Measurements from ENCODE around the gene TRPV5. TPM values are rescaled to one million over a fixed set of nuclear protein-coding genes. Genes with fewer than 3 reads are reported as not detected.

The TRPV5 gene
- total RNA-seq, 1 donor: not detected

DNA sequence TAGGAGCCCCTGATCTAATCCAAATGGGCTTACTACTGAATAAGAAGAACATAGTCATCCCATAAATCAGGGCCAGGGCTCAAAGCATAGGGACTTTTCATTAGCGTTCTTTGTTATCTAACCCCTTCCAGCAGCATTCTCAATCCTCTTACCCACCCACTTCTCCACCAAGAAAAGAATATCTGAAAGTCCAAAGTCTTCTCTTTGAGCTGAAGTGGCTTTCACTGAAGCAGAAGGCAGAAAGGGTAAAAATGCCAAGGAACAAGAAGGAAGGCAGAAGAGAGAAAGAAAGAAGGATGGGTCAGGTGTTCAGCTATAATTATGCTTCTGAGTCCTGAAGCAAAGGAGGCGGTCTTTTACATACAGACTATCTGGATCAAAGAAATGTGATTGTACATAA, 10.2 kb downstream of the TRPV5 start:
- no peaks in the 10 kb centered on the region for H3K79me2 ChIP-seq (ENCODE audit: insufficient read depth, low read length)
- no peak for TF ChIP-seq CTCF (IDR thresholded peaks at IDR 0.05; ENCODE audit: extremely low read depth, low read depth, low read length)

DNA sequence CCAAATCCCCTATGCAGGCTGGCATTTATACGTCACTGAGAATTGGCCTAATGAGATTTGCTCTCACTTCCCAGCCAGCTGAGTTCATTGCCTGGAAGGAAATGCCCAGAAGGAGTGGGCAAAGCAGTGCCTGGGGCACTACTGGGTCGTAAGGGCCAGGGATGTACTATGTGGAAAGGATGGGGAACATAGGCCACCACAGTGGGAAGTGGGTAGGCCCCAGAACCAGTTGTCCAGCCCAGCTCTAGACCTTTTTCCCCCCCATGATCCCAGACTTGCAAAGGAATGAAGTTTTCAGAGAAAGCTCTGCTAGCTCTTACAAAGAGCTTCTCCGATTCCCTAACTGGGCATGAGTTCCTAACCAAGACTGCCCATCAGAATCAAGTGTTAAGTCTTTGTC, 13.9 kb downstream of the TRPV5 start:
- Histone ChIP-seq H3K9me3 (ENCODE audit: low read depth, low read length) (no peaks in the 10 kb centered on the region), H4K20me1 (ENCODE audit: insufficient read depth, low read length) (no peaks in the 10 kb centered on the region), H3K4me3 (ENCODE audit: insufficient read depth, low read length) (no peak overlapping the region), H3K79me2 (ENCODE audit: insufficient read depth, low read length) (no peaks in the 10 kb centered on the region), H3K4me2 (ENCODE audit: insufficient read depth, low read length) (no peak overlapping the region), H3K27ac (ENCODE audit: low read depth, low read length) (no peak overlapping the region), H2AFZ (ENCODE audit: low read length) (no peak overlapping the region), H3K4me1 (ENCODE audit: insufficient read depth, low read length) (no peaks in the 10 kb centered on the region), H3K27me3 (ENCODE audit: insufficient read depth, low read length) (no peaks in the 10 kb centered on the region), H3K36me3 (ENCODE audit: insufficient read depth, low read length) (no peaks in the 10 kb centered on the region)
- DNase-seq (ENCODE audit: insufficient read length, low spot score, missing footprints): no peak
- TF ChIP-seq CTCF (IDR thresholded peaks at IDR 0.05; ENCODE audit: extremely low read depth, low read depth, low read length): no peak

More for the DNA sequence above, 10.2 kb downstream of the TRPV5 start:
- no peaks in the 10 kb centered on the region for H3K27me3 ChIP-seq (ENCODE audit: insufficient read depth, low read length)
- H3K9me3 ChIP-seq (ENCODE audit: low read depth, low read length): no peaks in the 10 kb centered on the region
- H3K36me3 ChIP-seq (ENCODE audit: insufficient read depth, low read length): no peaks in the 10 kb centered on the region
- no peak for DNase-seq (ENCODE audit: insufficient read length, low spot score, missing footprints)
- H2AFZ ChIP-seq (ENCODE audit: low read length): no peak overlapping the region
- H4K20me1 ChIP-seq (ENCODE audit: insufficient read depth, low read length): no peaks in the 10 kb centered on the region
- H3K27ac ChIP-seq (ENCODE audit: low read depth, low read length): no peak overlapping the region
- H3K4me2 ChIP-seq (ENCODE audit: insufficient read depth, low read length): no peak overlapping the region
- H3K4me3 ChIP-seq (ENCODE audit: insufficient read depth, low read length): no peak overlapping the region
- no peaks in the 10 kb centered on the region for H3K4me1 ChIP-seq (ENCODE audit: insufficient read depth, low read length)

GRCh38 chr7:142918901-142919300, 14.6 kb downstream of the TRPV5 start:
- Histone ChIP-seq H3K9me3 (ENCODE audit: low read depth, low read length) (no peaks in the 10 kb centered on the region), H3K27me3 (ENCODE audit: insufficient read depth, low read length) (no peaks in the 10 kb centered on the region), H3K4me2 (ENCODE audit: insufficient read depth, low read length) (no peak overlapping the region), H3K79me2 (ENCODE audit: insufficient read depth, low read length) (no peaks in the 10 kb centered on the region), H2AFZ (ENCODE audit: low read length) (no peak overlapping the region), H3K4me3 (ENCODE audit: insufficient read depth, low read length) (no peak overlapping the region), H3K4me1 (ENCODE audit: insufficient read depth, low read length) (no peaks in the 10 kb centered on the region), H3K36me3 (ENCODE audit: insufficient read depth, low read length) (no peaks in the 10 kb centered on the region), H3K27ac (ENCODE audit: low read depth, low read length) (no peak overlapping the region), H4K20me1 (ENCODE audit: insufficient read depth, low read length) (no peaks in the 10 kb centered on the region)
- no peak for DNase-seq (ENCODE audit: insufficient read length, low spot score, missing footprints)
- no peak for TF ChIP-seq CTCF (IDR thresholded peaks at IDR 0.05; ENCODE audit: extremely low read depth, low read depth, low read length)

- no peak for DNase-seq (ENCODE audit: insufficient read length, low spot score, missing footprints)
- Histone ChIP-seq H2AFZ (ENCODE audit: low read length) (no peak overlapping the region), H3K36me3 (ENCODE audit: insufficient read depth, low read length) (no peaks in the 10 kb centered on the region), H3K27ac (ENCODE audit: low read depth, low read length) (no peak overlapping the region), H4K20me1 (ENCODE audit: insufficient read depth, low read length) (no peaks in the 10 kb centered on the region), H3K4me1 (ENCODE audit: insufficient read depth, low read length) (no peaks in the 10 kb centered on the region), H3K4me3 (ENCODE audit: insufficient read depth, low read length) (no peak overlapping the region), H3K27me3 (ENCODE audit: insufficient read depth, low read length) (no peaks in the 10 kb centered on the region), H3K9me3 (ENCODE audit: low read depth, low read length) (no peaks in the 10 kb centered on the region), H3K79me2 (ENCODE audit: insufficient read depth, low read length) (no peaks in the 10 kb centered on the region), H3K4me2 (ENCODE audit: insufficient read depth, low read length) (no peak overlapping the region)
- TF ChIP-seq CTCF (IDR thresholded peaks at IDR 0.05; ENCODE audit: extremely low read depth, low read depth, low read length): no peak
These were observed 16.1 kb downstream of the TRPV5 start for GRCh38 chr7:142917447-142917846.

Data from osteoblast (primary cell).